K562 (cell line): Measurements from ENCODE around the gene INPP5D. TPM values are rescaled to one million over a fixed set of nuclear protein-coding genes. Genes with fewer than 3 reads are reported as not detected.
A peak's percentile ranks its signal among the peaks of the same experiment; 100 is the strongest.

Experiments
- CCAR2 ChIP-seq: fragments of 200-400 bp; formaldehyde crosslinking; IDR thresholded peaks from 2 replicates; pipeline ENCODE4 v1.6.1; 2017; ENCODE audit warnings: mild to moderate bottlenecking, low read depth, low read length
- ETS2 ChIP-seq: IDR thresholded peaks from 2 replicates; pipeline ENCODE4 v1.6.1; 2016; ENCODE audit warnings: borderline replicate concordance, missing genetic modification characterization, mild to moderate bottlenecking, moderate library complexity, missing compliant biosample characterization; ENCODE audit not compliant: poor library complexity, severe bottlenecking
- FOXA3 ChIP-seq, 2 experiments: fragments of 450-650 bp in 1 of 2; sonication (generic) in 1 of 2; formaldehyde crosslinking; IDR thresholded peaks in 1 of 2; conservative IDR thresholded peaks in 1 of 2; 2 replicates each; pipeline versions ENCODE4 v1.4.0 to v1.8.0; 2020 to 2022; ENCODE audit warnings: mild to moderate bottlenecking in 2 of 2, missing genetic modification reagents in 1 of 2
- FOXO4 ChIP-seq: fragments of 450-650 bp; formaldehyde crosslinking; IDR thresholded peaks from 2 replicates; pipeline ENCODE4 v1.4.0; 2020; ENCODE audit warnings: mild to moderate bottlenecking, moderate library complexity
- FOXP4 ChIP-seq: sonication (generic); formaldehyde crosslinking; IDR thresholded peaks from 2 replicates; pipeline ENCODE4 v1.8.0; 2022; ENCODE audit warnings: mild to moderate bottlenecking, missing genetic modification reagents, borderline replicate concordance
- HDAC3 ChIP-seq: fragments of 450-650 bp; IDR thresholded peaks from 2 replicates; pipeline ENCODE4 v1.6.1; 2018; ENCODE audit warnings: borderline replicate concordance, mild to moderate bottlenecking, moderate library complexity; ENCODE audit not compliant: partially characterized antibody
- HDAC6 ChIP-seq: IDR thresholded peaks from 2 replicates; pipeline ENCODE4 v1.6.1; 2012; ENCODE audit warnings: low read depth, mild to moderate bottlenecking, control low read depth, inconsistent platforms, low read length, moderate library complexity
- HES1 ChIP-seq: fragments of 450-650 bp; IDR thresholded peaks from 2 replicates; pipeline ENCODE4 v1.6.1; 2016; ENCODE audit warnings: low read depth, mild to moderate bottlenecking, moderate library complexity
- HLTF ChIP-seq: fragments of 450-650 bp; IDR thresholded peaks from 2 replicates; pipeline ENCODE4 v1.6.1; 2016
- HNRNPLL ChIP-seq: fragments of 200-400 bp; formaldehyde crosslinking; IDR thresholded peaks from 2 replicates; pipeline ENCODE4 v1.6.1; 2017; ENCODE audit warnings: low read length, low read depth, mild to moderate bottlenecking; ENCODE audit not compliant: poor library complexity, severe bottlenecking
- MAFK ChIP-seq: IDR thresholded peaks from 2 replicates; pipeline ENCODE4 v1.6.1; 2011; ENCODE audit warnings: low read length, improper control_type of control experiment
- MXI1 ChIP-seq: IDR thresholded peaks from 2 replicates; pipeline ENCODE4 v1.6.1; 2011; ENCODE audit warnings: low read depth, mild to moderate bottlenecking, improper control_type of control experiment, low read length
- PATZ1 ChIP-seq: fragments of 250-450 bp; sonication (Bioruptor Pico); IDR thresholded peaks from 2 replicates; pipeline ENCODE4 v1.5.0; 2020; ENCODE audit warnings: mild to moderate bottlenecking, borderline replicate concordance
- RBFOX2 ChIP-seq: fragments of 200-400 bp; formaldehyde crosslinking; IDR thresholded peaks from 2 replicates; pipeline ENCODE4 v1.6.1; 2017; ENCODE audit warnings: low read depth, mild to moderate bottlenecking, low read length, moderate library complexity
- RNF2 ChIP-seq: sonication (generic); IDR thresholded peaks from 2 replicates; pipeline ENCODE4 v1.6.1; 2016
- ZNF583 ChIP-seq: fragments of 250-450 bp; sonication (Bioruptor Pico); IDR thresholded peaks from 2 replicates; pipeline ENCODE4 v1.4.0; 2020
- polyA plus RNA-seq, 8 experiments: library from polyadenylated mRNA; depleted of rRNA in 4 of 8; stranded (reverse) in 5 of 8; unstranded in 3 of 8; fragments of >200 nt; fragmentation: Nextera tagmentation in 2 of 8; fragmentation: Illumina TruSeq in 1 of 8; extraction: Ambion mirVana in 2 of 8; extraction: Trizol in 1 of 8; gene quantifications; 2 replicates each; pipeline versions ENCODE4 v1.2.1 to v1.2.3, GENCODE V29; 2011 to 2014; ENCODE audit warnings: inconsistent platforms in 1 of 8, missing spikeins in 1 of 8
- total RNA-seq, 7 experiments: library from RNA; depleted of rRNA in 6 of 7; stranded (reverse); fragments of >200 nt in 6 of 7; fragmentation: Illumina TruSeq in 2 of 7; extraction: Trizol in 2 of 7; gene quantifications; 2 replicates each; pipeline versions ENCODE4 v1.2.1 to v1.2.3, GENCODE V29; 2011 to 2021; ENCODE audit warnings: low replicate concordance in 1 of 7
- TF ChIP-seq, protein P1 (sequence below): fragments of 250-450 bp; sonication (Bioruptor Pico); IDR thresholded peaks from 2 replicates; pipeline ENCODE4 v1.5.0; 2022; ENCODE audit warnings: mild to moderate bottlenecking
- TF ChIP-seq, protein P2 (sequence below), 3 experiments: fragments of 200-800 bp in 1 of 3; sonication (Bioruptor generic) in 1 of 3; sonication (generic) in 1 of 3; formaldehyde crosslinking in 1 of 3; IDR thresholded peaks; 2 replicates each; pipeline versions ENCODE4 v1.6.1 to v1.8.0; 2016 to 2022; ENCODE audit warnings: mild to moderate bottlenecking in 2 of 3, missing compliant biosample characterization in 2 of 3, missing genetic modification characterization in 2 of 3, missing genetic modification reagents in 1 of 3

The INPP5D gene
- total and polyA plus RNA-seq, 9 of the 15 experiments (the other 6 are each of a cell fraction or from before 2014, with no cell fraction given): 0.55 to 6.2 (median 2.2) TPM

GRCh38 chr2:233217892-233218377 lies 157.8 kb downstream of the INPP5D start (continued):
- TF ChIP-seq ZNF583 (peak; percentile 85), RBFOX2 (no peak), RNF2 (no peak), MAFK (no peak), HES1 (no peak), FOXP4 (CRISPR knock-in tag) (no peak), HDAC3 (peak; percentile 66), MXI1 (no peak), HNRNPLL (no peak), HDAC6 (no peak), CCAR2 (no peak), ETS2 (tag) (no peak), PATZ1 (CRISPR knock-in tag) (no peak), HLTF (no peak), FOXA3 (CRISPR knock-in tag; conservative IDR thresholded peaks at IDR 0.05 in 1 of 2, IDR thresholded peaks at IDR 0.05 in 1 of 2) (no peak), FOXO4 (CRISPR knock-in tag) (no peak)
- TF ChIP-seq, protein P1, sequence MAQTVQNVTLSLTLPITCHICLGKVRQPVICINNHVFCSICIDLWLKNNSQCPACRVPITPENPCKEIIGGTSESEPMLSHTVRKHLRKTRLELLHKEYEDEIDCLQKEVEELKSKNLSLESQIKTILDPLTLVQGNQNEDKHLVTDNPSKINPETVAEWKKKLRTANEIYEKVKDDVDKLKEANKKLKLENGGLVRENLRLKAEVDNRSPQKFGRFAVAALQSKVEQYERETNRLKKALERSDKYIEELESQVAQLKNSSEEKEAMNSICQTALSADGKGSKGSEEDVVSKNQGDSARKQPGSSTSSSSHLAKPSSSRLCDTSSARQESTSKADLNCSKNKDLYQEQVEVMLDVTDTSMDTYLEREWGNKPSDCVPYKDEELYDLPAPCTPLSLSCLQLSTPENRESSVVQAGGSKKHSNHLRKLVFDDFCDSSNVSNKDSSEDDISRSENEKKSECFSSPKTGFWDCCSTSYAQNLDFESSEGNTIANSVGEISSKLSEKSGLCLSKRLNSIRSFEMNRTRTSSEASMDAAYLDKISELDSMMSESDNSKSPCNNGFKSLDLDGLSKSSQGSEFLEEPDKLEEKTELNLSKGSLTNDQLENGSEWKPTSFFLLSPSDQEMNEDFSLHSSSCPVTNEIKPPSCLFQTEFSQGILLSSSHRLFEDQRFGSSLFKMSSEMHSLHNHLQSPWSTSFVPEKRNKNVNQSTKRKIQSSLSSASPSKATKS (CRISPR knock-in tag): no peak
- TF ChIP-seq, protein P2, sequence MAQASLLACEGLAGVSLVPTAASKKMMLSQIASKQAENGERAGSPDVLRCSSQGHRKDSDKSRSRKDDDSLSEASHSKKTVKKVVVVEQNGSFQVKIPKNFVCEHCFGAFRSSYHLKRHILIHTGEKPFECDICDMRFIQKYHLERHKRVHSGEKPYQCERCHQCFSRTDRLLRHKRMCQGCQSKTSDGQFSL (CRISPR knock-in tag; IDR thresholded peaks at IDR 0.05): no peak
- TF ChIP-seq, protein P2 (tag; IDR thresholded peaks at IDR 0.05): peak in 1 of 2 experiments; percentile 81; a peak in 2 of 4 replicates
